Right lobe of liver (tissue), 4 donors: ENCODE results near the gene GABRR1.

Experiments
- CTCF ChIP-seq, 4 donors: fragments of 200-600 bp in 3 of 4; fragments of 450-650 bp in 1 of 4; IDR thresholded peaks; one replicate each; pipeline versions ENCODE4 v1.5.1 to v1.8.0; 2016 to 2022; ENCODE audit warnings: antibody characterized with exemption in 4 of 4, mild to moderate bottlenecking in 2 of 4
- POLR2A ChIP-seq: fragments of 450-650 bp; IDR thresholded peaks from one replicate; pipeline ENCODE4 v1.6.1; 2017; ENCODE audit warnings: antibody characterized with exemption, mild to moderate bottlenecking
- donor health status: DM: no; HTN: no; CAD: no.
- donor health status: DM: no; HTN: no; CAD: no.
- donor health status: DM: no; HTN: yes; CAD: no.

GRCh38 chr6:89187504-89187903, 29.7 kb downstream of the GABRR1 start:
- no peak for TF ChIP-seq CTCF (IDR thresholded peaks at IDR 0.05)
- TF ChIP-seq POLR2A, result no peak
